Caco-2 (cell line): ENCODE data around the gene BTNL3. TPM values are rescaled to one million over a fixed set of nuclear protein-coding genes. Genes with fewer than 3 reads are reported as not detected.

Source experiments
- BruUV-seq: library from RNA; stranded (reverse); fragments of 400-500 nt; replicated peaks from 2 replicates; lab custom pipeline; 2021; lab: Mats Ljungman, UMichigan
- CTCF ChIA-PET: fragments of 300-600 bp; sonication (Branson Sonifier 250); formaldehyde crosslinking; loops from one replicate; lab custom pipeline; 2022; ENCODE audit warnings: antibody characterized with exemption; lab: Charles Lee
- POLR2A ChIA-PET: fragments of 300-600 bp; sonication (Branson Sonifier 250); formaldehyde crosslinking; loops from one replicate; lab custom pipeline; 2022; ENCODE audit warnings: antibody characterized with exemption; lab: Charles Lee
- DNase-seq, 2 experiments: peaks; one replicate each; pipeline versions ENCODE4 v3.0.0 to v3.0.0-alpha.2; 2020 to 2022
- H3K27me3 ChIP-seq: replicated peaks from 2 replicates; pipeline ENCODE4 v1.6.0; 2011; ENCODE audit warnings: low read length; ENCODE audit not compliant: control insufficient read depth, insufficient read depth
- H3K36me3 ChIP-seq: 2 replicates; pipeline ENCODE4 v1.5.1; 2011; ENCODE audit warnings: low read length; ENCODE audit not compliant: control insufficient read depth, insufficient read depth
- H3K4me1 ChIP-seq: fragments of 250-450 bp; sonication (Bioruptor Pico); 2 replicates; pipeline ENCODE4 v1.5.1; 2020; ENCODE audit warnings: mild to moderate bottlenecking
- H3K4me3 ChIP-seq: 2 replicates; pipeline ENCODE4 v1.5.1; 2011; ENCODE audit warnings: low read depth, mild to moderate bottlenecking, control low read depth, low read length
- H3K9me3 ChIP-seq: fragments of 250-450 bp; sonication (Bioruptor Pico); 2 replicates; pipeline ENCODE4 v1.5.1; 2020; ENCODE audit warnings: mild to moderate bottlenecking, moderate library complexity
- H3K27ac Mint-ChIP-seq: one replicate; pipeline ENCODE4 v1.8.0; 2022; ENCODE audit warnings: mixed read lengths; ENCODE audit not compliant: unreplicated experiment
- H3K27me3 Mint-ChIP-seq: one replicate; pipeline ENCODE4 v1.8.0; 2022; ENCODE audit warnings: mixed read lengths; ENCODE audit not compliant: insufficient read depth, unreplicated experiment
- H3K36me3 Mint-ChIP-seq: one replicate; pipeline ENCODE4 v1.8.0; 2022; ENCODE audit warnings: mild to moderate bottlenecking, mixed read lengths; ENCODE audit not compliant: insufficient read depth, unreplicated experiment
- H3K4me1 Mint-ChIP-seq: one replicate; pipeline ENCODE4 v1.8.0; 2022; ENCODE audit warnings: low read depth, mixed read lengths; ENCODE audit not compliant: unreplicated experiment
- H3K4me3 Mint-ChIP-seq: one replicate; pipeline ENCODE4 v1.8.0; 2022; ENCODE audit warnings: mild to moderate bottlenecking, moderate library complexity, mixed read lengths; ENCODE audit not compliant: unreplicated experiment
- H3K9me3 Mint-ChIP-seq: one replicate; pipeline ENCODE4 v1.8.0; 2022; ENCODE audit warnings: mixed read lengths; ENCODE audit not compliant: unreplicated experiment
- CTCF ChIP-seq, 2 experiments: fragments of 200-600 bp in 1 of 2; IDR thresholded peaks; 1 replicate in 1 of 2; 2 replicates in 1 of 2; pipeline versions ENCODE4 v1.5.1 to v1.8.0; 2011 to 2022; ENCODE audit warnings: antibody characterized with exemption in 1 of 2, control low read depth in 1 of 2, inconsistent platforms in 1 of 2, low read depth in 1 of 2, low read length in 1 of 2, mild to moderate bottlenecking in 1 of 2, moderate library complexity in 1 of 2; ENCODE audit not compliant: insufficient read depth in 1 of 2, severe bottlenecking in 1 of 2, unreplicated experiment in 1 of 2
- intact Hi-C: fragments of 100-400 bp; cut with micrococcal nuclease; formaldehyde crosslinking; loops from one replicate; pipeline ENCODE4 v1.10.0; 2022; ENCODE audit not compliant: unreplicated experiment
- total RNA-seq: library from RNA; stranded (reverse); gene quantifications from 2 replicates; pipeline ENCODE4 v1.2.3, GENCODE V29; 2022

BTNL3 gene
- total RNA-seq, 1 experiment from 2014 or later, result not detected

GRCh38 chr5:181035991-181036815 is 47.6 kb downstream of the BTNL3 start:
- no peaks in the 10 kb centered on the region for H3K36me3 Mint-ChIP-seq
- no TSS peak for BruUV-seq
- no peak overlapping the region for H3K4me3 ChIP-seq
- H3K27me3 ChIP-seq, result no peaks in the 10 kb centered on the region
- intact Hi-C loops, result no loop called here
- H3K4me1 ChIP-seq, result no peaks in the 10 kb centered on the region
- DNase-seq, result no peak
- no peak for TF ChIP-seq CTCF (IDR thresholded peaks at IDR 0.05; ENCODE audit: insufficient read depth in 1 of 2, low read depth in 1 of 2, low read length in 1 of 2, severe bottlenecking in 1 of 2, unreplicated experiment in 1 of 2)
- no peak overlapping the region for H3K4me3 Mint-ChIP-seq
- no peaks in the 10 kb centered on the region for H3K9me3 ChIP-seq
- ChIA-PET POLR2A (no interaction called here), CTCF (no interaction called here)
- H3K27ac Mint-ChIP-seq, result no peak overlapping the region
- peaks cover 2% of the 10 kb centered on the region for H3K27me3 Mint-ChIP-seq
- H3K4me1 Mint-ChIP-seq, result no peaks in the 10 kb centered on the region
- H3K9me3 Mint-ChIP-seq, result no peaks in the 10 kb centered on the region
- no peaks in the 10 kb centered on the region for H3K36me3 ChIP-seq

- no peak for TF ChIP-seq CTCF (IDR thresholded peaks at IDR 0.05; ENCODE audit: insufficient read depth in 1 of 2, low read depth in 1 of 2, low read length in 1 of 2, severe bottlenecking in 1 of 2, unreplicated experiment in 1 of 2)
- POLR2A ChIA-PET, result no interaction called here
- Histone ChIP-seq H3K4me3 (no peak overlapping the region), H3K9me3 (no peaks in the 10 kb centered on the region), H3K36me3 (no peaks in the 10 kb centered on the region), H3K4me1 (no peaks in the 10 kb centered on the region), H3K27me3 (no peaks in the 10 kb centered on the region)
- H3K27ac Mint-ChIP-seq, result no peak overlapping the region
- DNase-seq, result no peak
- BruUV-seq, result no TSS peak
- CTCF ChIA-PET, result no interaction called here
- H3K4me1 Mint-ChIP-seq, result no peaks in the 10 kb centered on the region
- intact Hi-C loops, result no loop called here
- peaks cover 2% of the 10 kb centered on the region for H3K27me3 Mint-ChIP-seq
- no peak overlapping the region for H3K4me3 Mint-ChIP-seq
- no peaks in the 10 kb centered on the region for H3K36me3 Mint-ChIP-seq
- no peaks in the 10 kb centered on the region for H3K9me3 Mint-ChIP-seq
Measured at GRCh38 chr5:181036816-181037364, 48.2 kb downstream of the BTNL3 start.

GRCh38 chr5:181037365-181037861 is 48.8 kb downstream of the BTNL3 start:
- intact Hi-C loops, result no loop called here
- Histone ChIP-seq H3K9me3 (no peaks in the 10 kb centered on the region), H3K36me3 (no peaks in the 10 kb centered on the region), H3K27me3 (no peaks in the 10 kb centered on the region), H3K4me3 (no peak overlapping the region), H3K4me1 (no peaks in the 10 kb centered on the region)
- no peaks in the 10 kb centered on the region for H3K9me3 Mint-ChIP-seq
- H3K4me1 Mint-ChIP-seq, result no peaks in the 10 kb centered on the region
- H3K27ac Mint-ChIP-seq, result no peak overlapping the region
- H3K36me3 Mint-ChIP-seq, result no peaks in the 10 kb centered on the region
- no TSS peak for BruUV-seq
- no peak for TF ChIP-seq CTCF (IDR thresholded peaks at IDR 0.05; ENCODE audit: insufficient read depth in 1 of 2, low read depth in 1 of 2, low read length in 1 of 2, severe bottlenecking in 1 of 2, unreplicated experiment in 1 of 2)
- POLR2A ChIA-PET, result interaction anchor here (0.6 kb wide), 1 partner anchor 170 kb away, joined by 3 read pairs; no protein-coding TSS in a partner anchor
- H3K27me3 Mint-ChIP-seq, result peaks cover 2% of the 10 kb centered on the region
- CTCF ChIA-PET, result no interaction called here
- DNase-seq, result no peak
- H3K4me3 Mint-ChIP-seq, result no peak overlapping the region
